ENCODE data around the gene PICK1.

GRCh38 chr22:38012604-38013072, 44.6 kb upstream of the PICK1 start:
- no peak for TF ChIP-seq CTCF (IDR thresholded peaks at IDR 0.05)
- no peak for TF ChIP-seq EZH2 (IDR thresholded peaks at IDR 0.05)
- TF ChIP-seq EZH2phosphoT487 (IDR thresholded peaks at IDR 0.05), result no peak

Data from neural progenitor cell (in vitro differentiated cells).